NCI-H1105 (cell line): ENCODE results near the gene FRMD4B.
"Not testable (repeated sequence)": the region's sequence is repeated elsewhere in the genome, so short reads cannot be mapped to it uniquely, and the experiment has no call there.

Experiments
- DNase-seq: peaks from one replicate; lab custom pipeline; 2025; lab: John Stamatoyannopoulos, UW

FRMD4B gene

GRCh38 chr3:69283913-69284611 is 101.8 kb downstream of the FRMD4B start:
- DNase-seq: no peak

DNA sequence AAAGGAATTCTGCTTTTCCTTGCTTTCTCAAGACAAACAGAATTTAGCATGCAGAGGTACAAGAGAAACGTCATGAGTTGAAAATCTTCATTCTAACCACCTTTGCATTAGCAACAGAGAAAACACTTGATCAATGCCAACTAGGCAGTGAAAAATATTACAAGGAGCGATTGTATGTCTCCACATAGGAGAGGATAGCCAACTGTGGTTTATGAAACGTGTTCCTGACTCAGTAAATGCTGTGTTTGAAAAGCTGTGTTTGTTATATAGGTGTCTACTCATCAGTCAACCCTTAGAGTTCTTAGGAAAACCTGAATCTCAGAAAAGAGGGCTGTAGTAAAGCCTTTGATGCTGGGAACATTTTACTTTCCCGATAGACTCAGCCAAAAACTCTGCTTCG is 102.4 kb downstream of the FRMD4B start:
- DNase-seq: no peak

DNA sequence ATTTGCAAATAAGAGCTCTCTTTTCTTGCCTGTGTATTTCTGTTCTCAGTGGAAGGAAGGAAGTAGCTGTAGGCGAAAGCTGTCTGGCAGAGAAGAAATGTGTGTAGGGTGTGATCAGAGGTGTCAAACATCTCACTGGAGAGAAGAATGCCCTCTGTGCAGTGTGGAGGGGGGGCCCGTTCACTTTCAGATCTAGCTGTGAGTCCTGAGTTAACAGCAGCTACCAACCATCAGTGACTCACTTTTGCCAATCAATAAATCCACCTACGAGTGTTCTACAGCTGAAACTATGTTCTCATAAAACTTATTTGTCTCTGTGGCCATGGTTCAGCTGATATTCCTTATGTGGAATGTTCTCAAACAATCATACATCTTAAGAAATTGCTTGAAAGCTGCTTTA is 103.7 kb downstream of the FRMD4B start:
- no peak for DNase-seq

- DNase-seq: not testable (repeated sequence)
Observed at GRCh38 chr3:69277403-69277802, 108.5 kb downstream of the FRMD4B start.

GRCh38 chr3:69276884-69277283 is 109.0 kb downstream of the FRMD4B start:
- no peak for DNase-seq

DNA sequence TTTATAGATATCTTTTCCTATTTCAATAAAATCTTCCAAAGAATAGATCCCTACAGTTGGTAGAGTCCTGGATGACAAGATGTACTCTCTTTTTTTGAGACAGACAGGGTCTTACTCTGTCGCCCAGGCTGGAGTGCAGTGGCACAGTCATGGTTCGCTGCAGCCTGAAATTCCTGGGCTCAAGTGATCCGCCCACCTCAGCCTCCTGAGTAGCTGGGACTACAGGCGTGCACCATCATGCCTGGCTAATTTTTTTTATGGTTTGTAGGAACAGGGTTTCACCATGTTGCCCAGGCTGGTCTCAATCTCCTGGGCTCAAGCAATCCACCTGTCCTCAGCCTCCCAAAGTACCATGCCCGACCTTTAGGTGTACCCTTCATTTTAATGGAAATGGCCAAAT is 109.7 kb downstream of the FRMD4B start:
- DNase-seq: not testable (repeated sequence)

GRCh38 chr3:69273896-69274295 is 112.0 kb downstream of the FRMD4B start:
- no peak for DNase-seq

DNA sequence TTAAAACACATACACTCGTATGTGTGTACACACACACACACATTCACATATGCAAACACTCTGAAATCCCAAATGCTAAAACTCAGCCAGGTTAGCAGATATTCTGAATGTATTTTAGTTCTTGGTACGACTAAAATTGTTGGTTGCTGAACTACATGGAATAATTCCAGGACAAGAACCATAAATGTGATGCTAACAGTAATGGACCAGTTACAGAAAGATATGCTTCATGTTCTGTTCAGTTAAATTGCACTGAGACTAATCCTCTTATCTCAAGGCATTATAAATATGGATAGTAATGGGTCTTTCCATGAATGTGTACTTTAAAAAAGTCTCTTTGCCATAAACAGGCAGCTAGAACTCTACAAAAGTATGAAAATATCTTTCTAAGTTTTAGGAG is 113.3 kb downstream of the FRMD4B start:
- no peak for DNase-seq

DNA sequence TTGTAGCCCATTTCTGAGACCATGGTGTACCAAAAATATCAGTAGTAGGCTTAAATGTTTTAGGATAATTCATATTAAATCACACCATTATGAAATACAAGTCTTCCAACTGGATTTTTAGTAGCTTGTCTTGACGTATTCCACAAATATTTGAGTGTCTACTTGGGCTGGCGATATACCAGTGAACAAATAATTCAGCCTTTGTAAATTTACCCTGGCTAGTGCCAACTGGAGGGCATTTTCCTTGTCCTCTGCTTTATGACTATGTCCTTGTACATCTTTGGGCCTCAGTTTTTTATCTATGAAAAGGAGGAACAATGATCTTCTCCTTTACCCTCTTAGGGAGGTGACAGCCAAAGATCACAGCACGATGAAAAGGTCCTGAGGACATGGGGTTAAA is 114.8 kb downstream of the FRMD4B start:
- no peak for DNase-seq

DNA sequence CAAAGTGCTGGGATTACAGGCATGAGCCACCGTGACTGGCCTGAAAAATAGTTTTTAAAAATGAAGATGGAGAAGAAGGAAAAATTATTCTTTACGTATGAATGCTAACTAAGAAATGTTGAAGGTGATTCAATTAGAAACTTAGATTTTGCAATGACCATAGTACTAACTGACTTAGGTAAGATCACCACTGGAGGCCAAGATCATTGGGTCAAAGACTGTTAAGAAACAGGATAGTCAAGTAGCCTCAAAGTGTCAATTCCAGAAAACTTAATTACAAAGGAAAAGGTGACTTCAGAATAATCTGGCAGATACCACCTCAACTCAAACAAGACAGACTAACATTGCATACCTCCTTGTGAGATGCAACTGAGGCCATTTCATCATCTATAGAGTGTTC is 119.3 kb downstream of the FRMD4B start:
- no peak for DNase-seq

DNA sequence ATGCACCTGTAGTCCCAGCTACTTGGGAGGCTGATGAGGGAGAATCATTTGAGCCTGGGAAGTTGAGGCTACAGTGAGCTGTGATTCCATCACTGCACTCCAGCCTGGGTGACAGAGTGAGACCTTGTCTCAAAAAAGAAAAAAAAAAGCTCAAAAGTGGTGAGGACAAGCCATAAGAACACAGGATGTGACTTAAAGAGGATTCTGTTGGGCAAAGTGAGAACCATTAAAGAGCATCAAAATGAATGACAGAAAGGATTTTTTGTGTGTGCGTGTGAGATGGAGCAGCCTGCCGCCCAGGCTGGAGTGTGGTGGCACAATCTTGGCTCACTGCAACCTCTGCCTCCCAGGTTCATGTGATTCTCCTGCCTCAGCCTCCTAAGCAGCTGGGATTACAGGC is 119.8 kb downstream of the FRMD4B start:
- DNase-seq: not testable (repeated sequence)

GRCh38 chr3:69260843-69261405 is 125.0 kb downstream of the FRMD4B start:
- not testable (repeated sequence) for DNase-seq

DNA sequence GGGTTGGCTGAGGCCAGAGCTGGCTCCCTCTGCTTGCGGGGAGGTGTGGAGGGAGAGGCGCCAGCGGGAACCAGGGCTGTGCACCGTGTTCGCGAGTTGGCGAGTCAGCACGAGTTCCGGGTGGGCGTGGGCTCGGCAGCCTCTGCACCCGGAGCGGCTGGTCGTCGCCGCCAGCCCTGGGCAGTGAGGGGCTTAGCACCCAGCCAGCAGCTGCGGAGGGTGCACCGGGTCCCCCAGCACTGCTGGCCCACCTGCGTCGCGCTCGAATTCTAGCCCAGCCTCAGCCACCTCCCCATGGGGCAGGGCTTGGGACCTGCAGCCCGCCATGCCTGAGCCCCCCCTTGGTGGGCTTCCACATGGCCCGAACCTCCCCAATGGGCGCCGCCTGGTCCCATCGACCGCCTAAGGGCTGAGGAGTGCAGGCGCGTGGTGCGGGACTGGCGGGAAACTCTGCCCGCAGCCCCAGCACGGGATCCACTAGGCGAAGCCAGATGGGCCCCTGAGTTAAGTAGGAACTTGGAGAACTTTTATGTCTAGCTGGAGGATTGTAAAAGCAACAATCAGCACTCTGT is 125.6 kb downstream of the FRMD4B start:
- no peak for DNase-seq

GRCh38 chr3:69259125-69259524 is 126.8 kb downstream of the FRMD4B start:
- DNase-seq: no peak

- DNase-seq: no peak
Observed at GRCh38 chr3:69255928-69256327, 130.0 kb downstream of the FRMD4B start.

DNA sequence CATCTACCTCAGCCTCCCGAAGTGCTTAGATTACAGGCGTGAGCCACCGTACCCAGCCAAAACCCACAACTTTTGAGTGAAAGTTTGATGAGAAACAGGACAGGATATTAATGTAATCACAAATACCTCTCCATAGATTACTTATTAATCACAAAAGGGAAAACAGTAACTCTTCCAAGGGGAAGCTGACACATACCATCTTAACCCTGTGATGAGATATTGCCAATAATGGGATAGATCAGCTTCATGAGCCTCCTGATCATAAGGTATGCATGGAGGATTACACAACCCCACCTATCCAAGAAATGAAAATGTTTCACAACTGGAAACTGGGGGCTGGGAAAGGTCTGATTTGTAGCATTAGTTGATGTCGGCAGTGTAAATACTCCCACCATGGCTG is 131.5 kb downstream of the FRMD4B start:
- DNase-seq: no peak

GRCh38 chr3:69252631-69253030 is 133.3 kb downstream of the FRMD4B start:
- DNase-seq: no peak

GRCh38 chr3:69252141-69252540 is 133.7 kb downstream of the FRMD4B start:
- no peak for DNase-seq

GRCh38 chr3:69251078-69251805 is 134.6 kb downstream of the FRMD4B start:
- no peak for DNase-seq

DNA sequence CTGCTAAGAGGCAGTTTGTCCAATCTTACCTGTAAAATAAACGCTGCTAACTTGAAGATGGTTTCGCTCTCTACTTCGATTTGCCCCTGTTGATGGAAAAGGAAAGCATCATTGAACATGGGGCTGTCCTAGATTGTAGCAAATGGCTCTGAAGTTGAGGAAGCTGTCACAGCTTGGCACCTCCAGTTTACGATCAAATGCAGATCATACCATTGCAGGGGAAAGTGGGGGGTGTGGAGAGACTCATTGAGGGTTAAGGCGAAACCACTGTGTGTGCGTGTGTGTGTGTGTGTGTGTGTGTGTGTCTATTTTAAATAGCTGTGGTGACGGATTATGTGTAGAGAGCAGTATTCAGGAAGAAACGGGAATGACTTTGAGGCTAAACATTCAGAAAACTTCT is 135.9 kb downstream of the FRMD4B start:
- no peak for DNase-seq

DNA sequence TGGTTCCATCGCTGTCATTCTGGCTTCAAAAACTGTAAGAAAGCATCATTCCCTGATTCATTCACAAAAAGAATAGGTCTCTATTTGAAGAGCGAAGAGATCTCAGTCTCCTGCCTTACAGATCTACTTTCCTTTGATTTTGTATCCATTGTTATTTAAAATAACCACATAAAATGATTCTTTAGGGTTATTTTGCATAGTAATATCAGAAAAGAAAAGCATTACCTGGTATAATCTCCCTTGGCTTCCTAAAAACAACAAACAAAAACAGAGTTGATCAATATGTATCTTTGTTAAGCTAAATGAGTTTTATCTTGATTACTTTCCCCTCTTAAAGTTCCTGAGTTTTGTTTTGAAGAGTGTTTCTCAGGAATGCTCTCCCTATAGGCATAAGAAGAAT is 136.9 kb downstream of the FRMD4B start:
- no peak for DNase-seq

GRCh38 chr3:69248436-69248835 is 137.5 kb downstream of the FRMD4B start:
- DNase-seq: no peak

GRCh38 chr3:69246612-69247011 is 139.3 kb downstream of the FRMD4B start:
- DNase-seq: no peak
